ENCODE data around the gene TBX1.
A peak's percentile ranks its signal among the peaks of the same experiment; 100 is the strongest.

The TBX1 gene

GRCh38 chr22:19729507-19729906 lies 31.1 kb upstream of the TBX1 start:
- Histone ChIP-seq H3K27ac (no peak overlapping the region), H3K36me3 (no peaks in the 10 kb centered on the region), H3K4me3 (no peak overlapping the region), H3K4me2 (no peak overlapping the region), H3K9me3 (no peaks in the 10 kb centered on the region), H3K27me3 (peaks cover 31% of the 10 kb centered on the region), H4K20me1 (peaks cover 9% of the 10 kb centered on the region), H3K9ac (no peak overlapping the region), H3K4me1 (peaks cover 17% of the 10 kb centered on the region; the same call in 1 of the 2 replicates)
- no peak for TF ChIP-seq Cebpa-rat (IDR thresholded peaks at IDR 0.05)

- peaks cover 3% of the 10 kb centered on the region; the same call in 1 of the 2 replicates for H4K20me1 ChIP-seq
- H3K27ac ChIP-seq: no peak overlapping the region
- TF ChIP-seq Cebpa-rat (IDR thresholded peaks at IDR 0.05): no peak
- H3K4me2 ChIP-seq: peak overlapping the region; percentile 94
- H3K4me3 ChIP-seq: no peak overlapping the region
- H3K36me3 ChIP-seq: no peaks in the 10 kb centered on the region
- peaks cover 17% of the 10 kb centered on the region; the same call in 1 of the 2 replicates for H3K4me1 ChIP-seq
- no peaks in the 10 kb centered on the region for H3K9me3 ChIP-seq
- peaks cover 24% of the 10 kb centered on the region for H3K27me3 ChIP-seq
- H3K9ac ChIP-seq: peak overlapping the region; percentile 18
Observed at GRCh38 chr22:19730198-19730597, 30.4 kb upstream of the TBX1 start.

GRCh38 chr22:19730655-19731360 lies 29.8 kb upstream of the TBX1 start:
- Histone ChIP-seq H3K27ac (no peak overlapping the region), H3K9ac (peak overlapping the region; percentile 18), H3K4me2 (peak overlapping the region; percentile 94), H4K20me1 (no peaks in the 10 kb centered on the region), H3K36me3 (no peaks in the 10 kb centered on the region), H3K4me1 (peaks cover 17% of the 10 kb centered on the region; the same call in 1 of the 2 replicates), H3K4me3 (peak overlapping the region; percentile 61), H3K27me3 (peaks cover 18% of the 10 kb centered on the region), H3K9me3 (no peaks in the 10 kb centered on the region)
- TF ChIP-seq Cebpa-rat (IDR thresholded peaks at IDR 0.05): no peak

GRCh38 chr22:19731361-19732135 lies 29.0 kb upstream of the TBX1 start:
- Histone ChIP-seq H3K9me3 (no peaks in the 10 kb centered on the region), H3K4me2 (peak overlapping the region; percentile 94), H4K20me1 (no peaks in the 10 kb centered on the region), H3K4me3 (peak overlapping the region; percentile 61; the same call in 1 of the 2 replicates), H3K27ac (no peak overlapping the region), H3K9ac (no peak overlapping the region), H3K36me3 (no peaks in the 10 kb centered on the region), H3K4me1 (peaks cover 17% of the 10 kb centered on the region; the same call in 1 of the 2 replicates), H3K27me3 (peaks cover 11% of the 10 kb centered on the region; the same call in 1 of the 2 replicates)
- no peak for TF ChIP-seq Cebpa-rat (IDR thresholded peaks at IDR 0.05)

- H3K27me3 ChIP-seq: 0 out of 2 replicates have a peak, but pooled peaks cover 4% of the 10 kb centered on the region
- H3K36me3 ChIP-seq: no peaks in the 10 kb centered on the region
- no peak overlapping the region for H3K4me3 ChIP-seq
- peaks cover 17% of the 10 kb centered on the region; the same call in 1 of the 2 replicates for H3K4me1 ChIP-seq
- H4K20me1 ChIP-seq: no peaks in the 10 kb centered on the region
- H3K9ac ChIP-seq: no peak overlapping the region
- no peak overlapping the region for H3K4me2 ChIP-seq
- no peak overlapping the region for H3K27ac ChIP-seq
- TF ChIP-seq Cebpa-rat (IDR thresholded peaks at IDR 0.05): no peak
- no peaks in the 10 kb centered on the region for H3K9me3 ChIP-seq
Observed at GRCh38 chr22:19732403-19733113, 28.0 kb upstream of the TBX1 start.

- H3K27me3 ChIP-seq: no peaks in the 10 kb centered on the region
- no peak overlapping the region for H3K27ac ChIP-seq
- no peak for TF ChIP-seq Cebpa-rat (IDR thresholded peaks at IDR 0.05)
- H3K9ac ChIP-seq: no peak overlapping the region
- no peak overlapping the region for H3K4me2 ChIP-seq
- no peaks in the 10 kb centered on the region for H3K36me3 ChIP-seq
- H3K9me3 ChIP-seq: no peaks in the 10 kb centered on the region
- H3K4me1 ChIP-seq: peaks cover 12% of the 10 kb centered on the region; the same call in 1 of the 2 replicates
- no peaks in the 10 kb centered on the region for H4K20me1 ChIP-seq
- no peak overlapping the region for H3K4me3 ChIP-seq
Observed at GRCh38 chr22:19733755-19734154, 26.8 kb upstream of the TBX1 start.

GRCh38 chr22:19734163-19734562 lies 26.4 kb upstream of the TBX1 start:
- H3K9ac ChIP-seq: no peak overlapping the region
- H4K20me1 ChIP-seq: no peaks in the 10 kb centered on the region
- H3K36me3 ChIP-seq: no peaks in the 10 kb centered on the region
- no peaks in the 10 kb centered on the region for H3K9me3 ChIP-seq
- H3K4me2 ChIP-seq: no peak overlapping the region
- no peak overlapping the region for H3K27ac ChIP-seq
- peaks cover 9% of the 10 kb centered on the region; the same call in 1 of the 2 replicates for H3K4me1 ChIP-seq
- H3K4me3 ChIP-seq: no peak overlapping the region
- H3K27me3 ChIP-seq: no peaks in the 10 kb centered on the region
- TF ChIP-seq Cebpa-rat (IDR thresholded peaks at IDR 0.05): no peak

- Histone ChIP-seq H3K4me3 (no peak overlapping the region), H3K27ac (no peak overlapping the region), H3K4me1 (peaks cover 14% of the 10 kb centered on the region; the same call in 1 of the 2 replicates), H3K9me3 (no peaks in the 10 kb centered on the region), H3K36me3 (no peaks in the 10 kb centered on the region), H4K20me1 (no peaks in the 10 kb centered on the region), H3K27me3 (no peaks in the 10 kb centered on the region), H3K9ac (no peak overlapping the region), H3K4me2 (no peak overlapping the region)
- no peak for TF ChIP-seq Cebpa-rat (IDR thresholded peaks at IDR 0.05)
Observed at GRCh38 chr22:19734837-19735382, 25.7 kb upstream of the TBX1 start.
